Fibroblast of lung (primary cell): ENCODE results near the gene SRGAP1.

Experiments used
- EZH2 ChIP-seq: IDR thresholded peaks from 2 replicates; pipeline ENCODE4 v1.5.1; 2012; ENCODE audit warnings: low read length, control low read depth, mild to moderate bottlenecking; ENCODE audit errors: missing control alignments
- TF ChIP-seq, protein P1 (sequence below), 2 donors: IDR thresholded peaks in 1 of 2; conservative IDR thresholded peaks in 1 of 2; 1 replicate in 1 of 2; 2 replicates in 1 of 2; pipeline ENCODE4 v1.5.1; 2011 to 2012; ENCODE audit warnings: low read length in 2 of 2, control low read depth in 1 of 2, inconsistent platforms in 1 of 2, low read depth in 1 of 2, mild to moderate bottlenecking in 1 of 2

DNA sequence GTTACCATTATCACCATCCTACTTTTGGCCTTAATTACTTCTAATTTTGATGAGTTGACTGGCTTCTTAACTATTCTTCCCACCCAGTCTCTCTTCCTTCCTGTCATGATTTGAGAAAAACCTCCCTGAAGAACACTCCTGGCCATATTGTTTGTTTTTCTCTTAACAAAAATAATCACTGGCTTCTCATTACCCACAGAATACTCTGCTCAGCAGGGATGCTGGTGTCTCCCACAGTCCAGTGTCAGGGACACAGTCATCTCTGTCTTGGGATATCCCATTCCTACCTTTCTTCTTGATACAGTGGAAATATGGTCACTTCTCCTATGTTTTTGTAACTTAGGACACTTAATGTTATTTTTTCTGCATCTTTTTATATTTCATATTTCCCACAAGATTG, 103.7 kb downstream of the SRGAP1 start:
- TF ChIP-seq, protein P1, sequence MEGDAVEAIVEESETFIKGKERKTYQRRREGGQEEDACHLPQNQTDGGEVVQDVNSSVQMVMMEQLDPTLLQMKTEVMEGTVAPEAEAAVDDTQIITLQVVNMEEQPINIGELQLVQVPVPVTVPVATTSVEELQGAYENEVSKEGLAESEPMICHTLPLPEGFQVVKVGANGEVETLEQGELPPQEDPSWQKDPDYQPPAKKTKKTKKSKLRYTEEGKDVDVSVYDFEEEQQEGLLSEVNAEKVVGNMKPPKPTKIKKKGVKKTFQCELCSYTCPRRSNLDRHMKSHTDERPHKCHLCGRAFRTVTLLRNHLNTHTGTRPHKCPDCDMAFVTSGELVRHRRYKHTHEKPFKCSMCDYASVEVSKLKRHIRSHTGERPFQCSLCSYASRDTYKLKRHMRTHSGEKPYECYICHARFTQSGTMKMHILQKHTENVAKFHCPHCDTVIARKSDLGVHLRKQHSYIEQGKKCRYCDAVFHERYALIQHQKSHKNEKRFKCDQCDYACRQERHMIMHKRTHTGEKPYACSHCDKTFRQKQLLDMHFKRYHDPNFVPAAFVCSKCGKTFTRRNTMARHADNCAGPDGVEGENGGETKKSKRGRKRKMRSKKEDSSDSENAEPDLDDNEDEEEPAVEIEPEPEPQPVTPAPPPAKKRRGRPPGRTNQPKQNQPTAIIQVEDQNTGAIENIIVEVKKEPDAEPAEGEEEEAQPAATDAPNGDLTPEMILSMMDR (conservative IDR thresholded peaks at IDR 0.05 in 1 of 2, IDR thresholded peaks at IDR 0.05 in 1 of 2; ENCODE audit: low read depth in 1 of 2, low read length in 2 of 2) = no peak
- TF ChIP-seq EZH2 = no peak
